ENCODE measurements around the gene PCOLCE2. TPM values are rescaled to one million over a fixed set of nuclear protein-coding genes. Genes with fewer than 3 reads are reported as not detected.

PCOLCE2 gene
- total RNA-seq, 4 donors from 2014 or later: 5.2 to 9.1 (median 6.0) TPM; not detected in 1

GRCh38 chr3:142768338-142768737, 120.5 kb downstream of the PCOLCE2 start:
- intact Hi-C loops (cut with DNase I; ENCODE audit: low total_unique reads): no loop called here
- no peaks in the 10 kb centered on the region for H3K27me3 ChIP-seq
- DNase-seq: no peak
- no peak overlapping the region for H3K27ac ChIP-seq
- in situ Hi-C loops (cut with MboI; ENCODE audit: low pct_ligation_motif_present in 1 of 4, low pct_unique_long_range_greater_than_20kb in 1 of 4, low sequenced_read_pairs in 3 of 4): no loop called here
- H3K36me3 ChIP-seq: no peaks in the 10 kb centered on the region
- H3K4me3 ChIP-seq: no peak overlapping the region
- no peak for TF ChIP-seq POLR2A (IDR thresholded peaks at IDR 0.05)
- TF ChIP-seq POLR2AphosphoS5 (IDR thresholded peaks at IDR 0.05): no peak
- no peak for TF ChIP-seq EP300 (IDR thresholded peaks at IDR 0.05; ENCODE audit: low read depth)
- TF ChIP-seq CTCF (IDR thresholded peaks at IDR 0.05): no peak
- peaks cover 0 to 4% of the 10 kb centered on the region in 2 donors for H3K9me3 ChIP-seq
- H3K4me1 ChIP-seq: no peaks in the 10 kb centered on the region

Small RNAs within 50 kb of the gene (small RNA-seq; reads per million reads assigned to genes)
- 0 reads per million in 4 donors for gene RNU7-47P

Other genes starting within 250 kb of the PCOLCE2 start
- gene TRPC1, start 165.0 kb downstream of the PCOLCE2 start, total RNA-seq: 10 to 100 TPM in 1 of 4 donors, 1 to 10 TPM in 2, under 1 TPM in 1; 0.75 to 11.7 (median 4.6) TPM
- not detected for gene PAQR9, start 74.6 kb upstream of the PCOLCE2 start, total RNA-seq
- 100 to 1,000 TPM in 1 of 4 donors, 10 to 100 TPM in 3; 36.7 to 180 (median 79.3) TPM for gene U2SURP, start 112.5 kb upstream of the PCOLCE2 start, total RNA-seq
- gene CHST2, start 230.7 kb upstream of the PCOLCE2 start, total RNA-seq: 1 to 10 TPM in 3 of 4 donors, under 1 TPM in 1; 0.75 to 8.8 (median 3.0) TPM

Data from transverse colon (tissue), 4 donors.